Upper lobe of left lung (tissue), 6 donors: ENCODE results near the gene OGFOD2. TPM values are rescaled to one million over a fixed set of nuclear protein-coding genes. Genes with fewer than 3 reads are reported as not detected.

Experiments
- ATAC-seq, 2 donors: fragments of 200-7000 bp; cut with Tn5 transposase; one replicate each; pipeline ENCODE4 v1.9.1; 2022; ENCODE audit warnings: mild to moderate bottlenecking in 2 of 2, moderate library complexity in 2 of 2; ENCODE audit not compliant: low FRiP score in 2 of 2
- DNase-seq, 2 donors: peaks; one replicate each; pipeline ENCODE4 v3.0.0-alpha.2; 2019 to 2020
- H3K27ac ChIP-seq, 4 donors: fragments of 200-600 bp; sonication (generic); one replicate each; pipeline ENCODE4 v1.5.1; 2016 to 2019
- H3K27me3 ChIP-seq, 4 donors: fragments of 200-600 bp; sonication (generic); one replicate each; pipeline ENCODE4 v1.5.1; 2017 to 2019
- H3K36me3 ChIP-seq, 4 donors: fragments of 200-600 bp; sonication (generic); one replicate each; pipeline ENCODE4 v1.5.1; 2016 to 2019
- H3K4me1 ChIP-seq, 4 donors: fragments of 200-600 bp; sonication (generic); one replicate each; pipeline ENCODE4 v1.5.1; 2018 to 2019
- H3K4me3 ChIP-seq, 4 donors: fragments of 200-600 bp; sonication (generic); one replicate each; pipeline ENCODE4 v1.5.1; 2017 to 2019; ENCODE audit warnings: mild to moderate bottlenecking in 2 of 4, moderate library complexity in 1 of 4
- H3K9me3 ChIP-seq, 4 donors: fragments of 200-600 bp; sonication (generic); one replicate each; pipeline ENCODE4 v1.5.1; 2018 to 2019
- EP300 ChIP-seq, 4 donors: sonication (generic); formaldehyde crosslinking; IDR thresholded peaks; one replicate each; pipeline ENCODE4 v1.5.1; 2017; ENCODE audit warnings: antibody characterized with exemption in 4 of 4, control low read depth in 2 of 4
- POLR2A ChIP-seq, 4 donors: fragments of 450-650 bp; IDR thresholded peaks; one replicate each; pipeline ENCODE4 v1.5.1; 2016 to 2017; ENCODE audit warnings: antibody characterized with exemption in 4 of 4, mild to moderate bottlenecking in 2 of 4
- POLR2AphosphoS5 ChIP-seq, 2 donors: sonication (generic); formaldehyde crosslinking; IDR thresholded peaks; one replicate each; pipeline ENCODE4 v1.5.1; 2017; ENCODE audit warnings: antibody characterized with exemption in 2 of 2
- WGBS, 2 donors: methylation state at CpG; one replicate each; pipeline ENCODE4 v1.1.5; 2017 to 2018; 5-methylcytosine and 5-hydroxymethylcytosine counted together
- total RNA-seq, 6 donors: library from RNA; depleted of rRNA in 4 of 6; stranded (reverse); fragments of >200 nt in 4 of 6; gene quantifications; one replicate each; pipeline versions ENCODE4 v1.1.0 to v1.2.1, GENCODE V29; 2016 to 2021
- TF ChIP-seq, protein P1 (sequence below), 6 experiments: fragments of 450-650 bp in 4 of 6; fragments of 200-600 bp in 2 of 6; sonication (generic) in 2 of 6; IDR thresholded peaks; one replicate each; pipeline ENCODE4 v1.5.1; 2016 to 2019; ENCODE audit warnings: antibody characterized with exemption in 6 of 6
- donor health status: DM: no; HTN: no; CAD: no; lungs with moderate emphysema.
- donor health status: DM: no; HTN: yes; CAD: no; lungs with severe emphysema.

The OGFOD2 gene
- total RNA-seq, 6 donors from 2014 or later: 8.1 to 44.0 (median 17.6) TPM

DNA sequence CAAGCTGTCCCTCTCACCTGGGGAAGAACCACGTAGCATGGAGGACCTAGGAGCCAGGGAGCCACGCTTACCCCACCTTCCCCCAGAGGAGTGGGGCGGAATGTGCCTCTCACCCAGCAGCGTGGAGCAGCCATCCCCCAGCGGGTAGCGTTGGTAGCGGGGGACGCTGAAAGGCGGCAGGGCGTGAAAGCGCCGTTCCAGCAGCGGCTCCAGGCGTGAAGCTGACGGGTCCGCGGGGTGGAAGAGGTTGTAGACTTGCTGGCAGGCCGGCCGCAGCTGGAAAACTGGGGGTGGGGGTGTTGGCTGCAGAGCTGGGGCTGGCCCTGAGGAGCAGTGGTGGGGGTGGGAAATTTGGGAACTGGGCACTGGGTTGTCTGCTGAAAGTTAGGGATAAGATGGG lies 17.3 kb downstream of the OGFOD2 start:
- H3K4me3 ChIP-seq: no peak overlapping the region
- no peaks in the 10 kb centered on the region for H3K4me1 ChIP-seq
- H3K27ac ChIP-seq: no peak overlapping the region
- H3K9me3 ChIP-seq: no peaks in the 10 kb centered on the region
- ATAC-seq (no peak), DNase-seq (no peak)
- no peaks in the 10 kb centered on the region for H3K27me3 ChIP-seq
- TF ChIP-seq POLR2AphosphoS5 (IDR thresholded peaks at IDR 0.05): no peak
- TF ChIP-seq, protein P1, sequence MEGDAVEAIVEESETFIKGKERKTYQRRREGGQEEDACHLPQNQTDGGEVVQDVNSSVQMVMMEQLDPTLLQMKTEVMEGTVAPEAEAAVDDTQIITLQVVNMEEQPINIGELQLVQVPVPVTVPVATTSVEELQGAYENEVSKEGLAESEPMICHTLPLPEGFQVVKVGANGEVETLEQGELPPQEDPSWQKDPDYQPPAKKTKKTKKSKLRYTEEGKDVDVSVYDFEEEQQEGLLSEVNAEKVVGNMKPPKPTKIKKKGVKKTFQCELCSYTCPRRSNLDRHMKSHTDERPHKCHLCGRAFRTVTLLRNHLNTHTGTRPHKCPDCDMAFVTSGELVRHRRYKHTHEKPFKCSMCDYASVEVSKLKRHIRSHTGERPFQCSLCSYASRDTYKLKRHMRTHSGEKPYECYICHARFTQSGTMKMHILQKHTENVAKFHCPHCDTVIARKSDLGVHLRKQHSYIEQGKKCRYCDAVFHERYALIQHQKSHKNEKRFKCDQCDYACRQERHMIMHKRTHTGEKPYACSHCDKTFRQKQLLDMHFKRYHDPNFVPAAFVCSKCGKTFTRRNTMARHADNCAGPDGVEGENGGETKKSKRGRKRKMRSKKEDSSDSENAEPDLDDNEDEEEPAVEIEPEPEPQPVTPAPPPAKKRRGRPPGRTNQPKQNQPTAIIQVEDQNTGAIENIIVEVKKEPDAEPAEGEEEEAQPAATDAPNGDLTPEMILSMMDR (IDR thresholded peaks at IDR 0.05): no peak
- TF ChIP-seq POLR2A (IDR thresholded peaks at IDR 0.05): no peak
- no peak for TF ChIP-seq EP300 (IDR thresholded peaks at IDR 0.05)
- H3K36me3 ChIP-seq: peaks cover 2 to 85% (median 41%) of the 10 kb centered on the region in 4 donors
- 84 to 86% methylated on average over 18 to 19 of the region's 19 CpGs for WGBS, 2 donors

DNA sequence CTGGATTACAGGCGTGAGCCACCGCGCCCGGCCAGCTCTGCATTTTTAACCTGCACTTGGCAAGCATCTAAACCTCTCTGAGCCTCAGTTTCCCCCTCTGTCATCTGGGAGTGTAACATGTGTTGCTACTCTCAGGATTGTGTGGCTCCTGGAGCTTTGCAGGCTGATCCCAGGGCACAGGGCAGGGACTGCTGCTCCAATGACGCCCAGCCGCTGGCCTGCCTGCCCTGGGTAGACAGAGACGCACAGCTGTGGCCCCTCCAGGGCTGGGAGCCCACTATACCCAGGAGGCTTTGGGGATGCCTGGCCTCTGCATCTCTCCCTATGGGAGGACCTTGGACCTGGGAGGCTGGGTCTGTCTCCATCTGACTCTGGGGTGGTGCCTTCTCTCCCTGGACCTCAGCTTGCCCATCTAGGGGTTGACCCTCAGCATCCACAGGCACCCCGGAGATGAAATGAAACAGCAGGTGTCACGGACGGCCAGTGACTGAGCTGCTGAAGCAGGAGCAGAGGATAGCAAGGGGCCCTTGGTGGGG lies 19.2 kb downstream of the OGFOD2 start:
- H3K36me3 ChIP-seq: peaks cover 2 to 72% (median 34%) of the 10 kb centered on the region in 4 donors
- no peaks in the 10 kb centered on the region for H3K27me3 ChIP-seq
- 93 to 95% methylated on average over 5 to 8 of the region's 10 CpGs for WGBS, 2 donors
- ATAC-seq (no peak), DNase-seq (no peak)
- H3K27ac ChIP-seq: no peak overlapping the region
- H3K4me1 ChIP-seq: no peaks in the 10 kb centered on the region
- H3K4me3 ChIP-seq: no peak overlapping the region
- TF ChIP-seq, protein P1 (IDR thresholded peaks at IDR 0.05): no peak
- TF ChIP-seq POLR2AphosphoS5 (IDR thresholded peaks at IDR 0.05) (no peak), EP300 (IDR thresholded peaks at IDR 0.05) (no peak), POLR2A (IDR thresholded peaks at IDR 0.05) (no peak)
- H3K9me3 ChIP-seq: no peaks in the 10 kb centered on the region

DNA sequence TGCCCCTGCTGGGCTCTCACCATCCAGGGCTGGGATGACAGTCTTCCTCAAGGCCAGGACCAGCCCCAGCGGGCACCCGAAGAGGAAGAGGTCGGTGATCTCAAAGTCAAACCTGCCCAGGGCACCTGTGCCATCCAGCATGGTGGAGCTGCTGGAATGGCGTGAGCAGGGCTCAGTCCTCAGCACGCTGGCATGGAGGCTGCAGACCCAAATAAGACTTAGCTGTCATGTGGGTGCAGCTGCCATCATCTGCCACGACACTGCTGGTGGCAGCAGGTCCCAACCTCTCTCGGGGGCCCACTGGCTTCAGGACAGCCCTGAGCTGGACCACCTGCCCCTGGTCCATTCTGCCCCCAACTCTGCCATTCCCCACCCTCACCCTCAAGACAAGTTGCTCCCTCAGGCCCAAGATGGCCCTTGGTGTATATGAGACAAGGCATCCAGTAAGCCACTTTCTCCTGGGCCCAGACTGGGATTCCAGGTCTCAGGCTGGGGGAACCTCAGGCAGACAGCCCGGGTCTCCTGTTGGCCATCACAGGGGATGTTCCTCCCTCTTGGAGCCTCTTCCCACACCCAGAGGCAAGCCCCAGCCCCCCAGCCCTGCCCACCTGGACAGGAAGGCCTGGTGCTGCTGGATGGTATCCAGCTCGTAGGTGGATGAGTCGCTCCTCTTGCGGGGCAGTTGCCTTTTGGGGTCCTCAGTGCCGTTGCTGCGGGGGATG lies 19.9 kb downstream of the OGFOD2 start:
- no peak overlapping the region for H3K27ac ChIP-seq
- peaks cover 2 to 72% (median 37%) of the 10 kb centered on the region in 4 donors for H3K36me3 ChIP-seq
- 80 to 90% methylated on average over 3 to 13 of the region's 13 CpGs for WGBS, 2 donors

DNA sequence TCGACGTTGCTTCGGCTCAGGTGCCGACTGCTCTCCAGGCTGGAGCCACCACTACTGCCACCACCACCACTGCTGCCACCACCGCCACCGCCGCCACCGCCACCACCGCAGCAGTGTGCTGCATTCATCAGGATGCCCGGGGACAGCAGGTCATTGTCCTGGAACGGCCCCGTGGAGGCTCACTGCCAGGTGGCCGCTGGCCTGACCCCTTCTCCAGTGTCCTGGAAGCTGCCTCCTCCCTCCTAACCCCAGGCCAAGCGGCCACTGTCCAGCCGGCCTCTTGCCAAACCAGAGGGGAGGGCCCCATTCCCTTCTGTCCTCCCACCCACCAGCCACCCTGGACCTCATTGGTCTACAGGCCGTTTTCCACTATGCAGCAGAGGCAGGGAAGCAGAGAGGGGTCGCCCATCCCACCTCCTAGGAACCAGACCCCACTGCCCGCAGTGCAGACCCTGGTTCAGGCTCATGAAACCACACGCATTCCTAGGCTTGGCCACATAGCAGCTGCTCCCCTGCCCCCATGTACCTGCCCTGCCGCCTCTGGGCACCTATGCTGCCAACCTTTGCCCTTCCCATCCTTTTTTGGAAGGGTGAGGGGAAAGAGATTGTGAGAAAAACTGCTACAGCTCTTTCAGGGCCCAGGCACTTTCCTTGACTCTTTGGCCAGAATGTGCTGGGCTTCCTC lies 20.6 kb downstream of the OGFOD2 start:
- Histone ChIP-seq H3K36me3 (peaks cover 2 to 72% (median 40%) of the 10 kb centered on the region in 4 donors), H3K4me1 (no peaks in the 10 kb centered on the region), H3K27me3 (no peaks in the 10 kb centered on the region), H3K9me3 (no peaks in the 10 kb centered on the region), H3K27ac (no peak overlapping the region), H3K4me3 (no peak overlapping the region)
- 71 to 94% methylated on average over 4 to 19 of the region's 20 CpGs for WGBS, 2 donors
- DNase-seq: peak in 1 of 2 donors; percentile 87
- TF ChIP-seq POLR2A (IDR thresholded peaks at IDR 0.05): no peak
- peak in 1 of 2 donors; percentile 10 for TF ChIP-seq POLR2AphosphoS5 (IDR thresholded peaks at IDR 0.05)
- ATAC-seq: peak in 1 of 2 donors; percentile 35

More for the DNA sequence above, 19.9 kb downstream of the OGFOD2 start:
- H3K4me3 ChIP-seq: no peak overlapping the region
- no peaks in the 10 kb centered on the region for H3K4me1 ChIP-seq
- no peak for TF ChIP-seq POLR2A (IDR thresholded peaks at IDR 0.05)
- TF ChIP-seq, protein P1 (IDR thresholded peaks at IDR 0.05): no peak
- no peak for TF ChIP-seq POLR2AphosphoS5 (IDR thresholded peaks at IDR 0.05)
- no peak for TF ChIP-seq EP300 (IDR thresholded peaks at IDR 0.05)
- no peaks in the 10 kb centered on the region for H3K27me3 ChIP-seq
- ATAC-seq (no peak), DNase-seq (no peak)
- no peaks in the 10 kb centered on the region for H3K9me3 ChIP-seq

DNA sequence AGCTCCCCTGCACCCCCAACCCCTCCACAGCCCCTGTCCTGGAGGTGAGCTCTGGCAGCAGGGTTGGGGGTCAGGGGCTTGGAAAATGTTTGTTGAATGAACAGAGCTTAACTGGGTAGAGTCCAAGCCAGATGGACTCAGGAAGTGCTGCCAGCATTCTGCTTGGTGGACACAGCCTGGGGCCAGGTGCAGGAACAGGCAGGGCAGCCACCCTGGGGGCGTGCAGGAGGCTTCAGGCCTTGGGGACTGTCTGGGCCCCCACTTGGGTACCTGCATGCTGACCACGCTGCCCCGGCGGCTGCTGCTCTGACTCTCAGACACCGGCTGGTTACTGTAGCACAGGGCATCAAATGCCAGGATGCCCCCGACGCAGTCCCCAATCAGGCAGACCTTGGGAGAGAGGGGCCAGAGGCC lies 21.2 kb downstream of the OGFOD2 start:
- H3K4me3 ChIP-seq: no peak overlapping the region
- no peak for ATAC-seq
- H3K9me3 ChIP-seq: no peaks in the 10 kb centered on the region
- TF ChIP-seq, protein P1 (IDR thresholded peaks at IDR 0.05): no peak
- TF ChIP-seq EP300 (IDR thresholded peaks at IDR 0.05) (no peak), POLR2AphosphoS5 (IDR thresholded peaks at IDR 0.05) (no peak), POLR2A (IDR thresholded peaks at IDR 0.05) (no peak)
- no peaks in the 10 kb centered on the region for H3K27me3 ChIP-seq
- WGBS, 2 donors: 93% methylated on average over 7 of the region's 7 CpGs; no CpG with 5 or more reads in 1 of the 2 donors
- peaks cover 2 to 71% (median 41%) of the 10 kb centered on the region in 4 donors for H3K36me3 ChIP-seq
- no peak overlapping the region for H3K27ac ChIP-seq
- no peak for DNase-seq
- H3K4me1 ChIP-seq: no peaks in the 10 kb centered on the region
